GM12878 (cell line): ENCODE measurements around the gene SRC. TPM values are rescaled to one million over a fixed set of nuclear protein-coding genes. Genes with fewer than 3 reads are reported as not detected.

Source experiments
- ATAC-seq: fragments of 200-7000 bp; cut with Tn5 transposase; 3 replicates; pipeline ENCODE4 v1.9.1; 2020; ENCODE audit warnings: mild to moderate bottlenecking, moderate library complexity
- BruUV-seq: library from RNA; stranded (reverse); fragments of 400-500 nt; replicated peaks from 2 replicates; lab custom pipeline; 2021; lab: Mats Ljungman, UMichigan
- CTCF ChIA-PET: fragments of 300-600 bp; sonication (Branson Sonifier 250); formaldehyde crosslinking; extraction: SDS; loops from one replicate; lab custom pipeline; 2021; ENCODE audit warnings: inconsistent platforms; lab: Yijun Ruan, JAX
- POLR2A ChIA-PET: fragments of 350-600 bp; formaldehyde crosslinking; extraction: SDS; loops from one replicate; lab custom pipeline; 2021; ENCODE audit warnings: inconsistent platforms; lab: Charles Lee
- RAD21 ChIA-PET: fragments of 300-600 bp; sonication (Branson Sonifier 250); formaldehyde crosslinking; loops from one replicate; lab custom pipeline; 2023; ENCODE audit warnings: antibody characterized with exemption; ENCODE audit not compliant: unreplicated experiment; lab: Charles Lee
- SMC1A ChIA-PET: fragments of 300-600 bp; sonication (Branson Sonifier 250); formaldehyde crosslinking; loops from one replicate; lab custom pipeline; 2023; ENCODE audit not compliant: unreplicated experiment, uncharacterized antibody; lab: Charles Lee
- DNase-seq: peaks from one replicate; pipeline ENCODE4 v3.0.0-alpha.2; 2011; ENCODE audit warnings: low read depth, low spot score
- FAIRE-seq: peaks from 3 replicates; lab custom pipeline; 2011; peaks lifted over from hg19 to GRCh38; lab: Jason Lieb, UNC
- H2AFZ ChIP-seq: 2 replicates; pipeline ENCODE4 v1.6.0; 2011; ENCODE audit warnings: low read depth, low read length, control low read depth; ENCODE audit not compliant: control insufficient read depth
- H3K27ac ChIP-seq: 2 replicates; pipeline ENCODE4 v1.5.1; 2011; ENCODE audit warnings: control low read depth; ENCODE audit not compliant: control insufficient read depth, insufficient read depth
- H3K27me3 ChIP-seq, 2 experiments: replicated peaks in 1 of 2; 2 replicates each; pipeline versions ENCODE4 v1.6.0 to v1.6.1; 2011; ENCODE audit warnings: low read length in 1 of 2; ENCODE audit not compliant: control insufficient read depth in 2 of 2, insufficient read depth in 2 of 2
- H3K36me3 ChIP-seq, 2 experiments: 2 replicates each; pipeline ENCODE4 v1.5.1; 2011; ENCODE audit warnings: low read length in 1 of 2; ENCODE audit not compliant: control insufficient read depth in 2 of 2, insufficient read depth in 2 of 2
- H3K4me1 ChIP-seq: 2 replicates; pipeline ENCODE4 v1.6.1; 2011; ENCODE audit warnings: mild to moderate bottlenecking, low read length, moderate library complexity, mixed read lengths; ENCODE audit not compliant: control insufficient read depth, insufficient read depth
- H3K4me2 ChIP-seq: 2 replicates; pipeline ENCODE4 v1.6.0; 2011; ENCODE audit warnings: control low read depth; ENCODE audit not compliant: control insufficient read depth, insufficient read depth
- H3K4me3 ChIP-seq: fragments of 200-600 bp; sonication (generic); 2 replicates; pipeline ENCODE4 v1.5.1; 2016
- H3K79me2 ChIP-seq: 2 replicates; pipeline ENCODE4 v1.6.0; 2011; ENCODE audit warnings: low read length; ENCODE audit not compliant: control insufficient read depth, insufficient read depth
- H3K9ac ChIP-seq: 2 replicates; pipeline ENCODE4 v1.8.0; 2011; ENCODE audit warnings: low read length, control low read depth, mixed read lengths; ENCODE audit not compliant: control insufficient read depth, insufficient read depth
- H3K9me3 ChIP-seq: replicated peaks from 3 replicates; pipeline ENCODE4 v1.5.1; 2011; ENCODE audit warnings: mild to moderate bottlenecking, low read length; ENCODE audit not compliant: control insufficient read depth, insufficient read depth
- H4K20me1 ChIP-seq: 2 replicates; pipeline ENCODE4 v1.6.0; 2011; ENCODE audit not compliant: control insufficient read depth, insufficient read depth
- BHLHE40 ChIP-seq, 2 experiments: fragments of 450-650 bp in 1 of 2; IDR thresholded peaks; 2 replicates each; pipeline ENCODE4 v1.6.1; 2011 to 2017; ENCODE audit warnings: low read depth in 2 of 2, borderline replicate concordance in 1 of 2, improper control_type of control experiment in 1 of 2, low read length in 1 of 2, mild to moderate bottlenecking in 1 of 2
- FOXK2 ChIP-seq: fragments of 450-650 bp; IDR thresholded peaks from 2 replicates; pipeline ENCODE4 v1.6.1; 2017; ENCODE audit warnings: mild to moderate bottlenecking, moderate library complexity
- TCF3 ChIP-seq: IDR thresholded peaks from 2 replicates; pipeline ENCODE4 v1.6.1; 2012; ENCODE audit warnings: low read depth, mild to moderate bottlenecking, low read length, borderline replicate concordance; ENCODE audit not compliant: insufficient read depth
- WGBS: methylation state at CpG from one replicate; pipeline ENCODE4 v1.1.6; 2016; ENCODE audit warnings: low lambda C conversion rate; ENCODE audit not compliant: insufficient replicate concordance, insufficient coverage; ENCODE audit errors: missing lambda C conversion rate; 5-methylcytosine and 5-hydroxymethylcytosine counted together
- in situ Hi-C: fragments of 300-500 bp; cut with MboI; formaldehyde crosslinking; loops from 9 replicates; pipeline ENCODE4 v1.14.3; 2018; ENCODE audit warnings: mixed read lengths
- intact Hi-C: fragments of 100-400 bp; cut with micrococcal nuclease; formaldehyde crosslinking; loops from one replicate; pipeline ENCODE4 v1.14.2; 2022; ENCODE audit not compliant: unreplicated experiment
- polyA plus RNA-seq, 11 experiments: library from polyadenylated mRNA; depleted of rRNA in 4 of 11; unstranded in 6 of 11; stranded (reverse) in 5 of 11; fragments of >200 nt; fragmentation: Nextera tagmentation in 4 of 11; fragmentation: Illumina TruSeq in 1 of 11; extraction: Ambion mirVana in 4 of 11; extraction: Trizol in 1 of 11; gene quantifications; 1 replicate in 1 of 11; 2 replicates in 10 of 11; pipeline versions ENCODE4 v1.2.1 to v1.2.3, GENCODE V29; 2011 to 2016; ENCODE audit warnings: inconsistent platforms in 2 of 11, missing spikeins in 2 of 11, low read depth in 1 of 11
- total RNA-seq, 4 experiments: library from RNA; depleted of rRNA in 3 of 4; stranded (reverse); fragments of >200 nt in 3 of 4; fragmentation: Illumina TruSeq in 1 of 4; extraction: Trizol in 1 of 4; gene quantifications; 2 replicates each; pipeline versions ENCODE4 v1.2.1 to v1.2.3, GENCODE V29; 2013 to 2021
- TF ChIP-seq, protein P1 (sequence below): fragments of 450-650 bp; conservative IDR thresholded peaks from 2 replicates; pipeline ENCODE4 v1.6.1; 2017; ENCODE audit warnings: mild to moderate bottlenecking, moderate library complexity

Gene SRC
- total and polyA plus RNA-seq, 10 of the 15 experiments (the other 5 are each of a cell fraction or from before 2014, with no cell fraction given), result 0.60 to 71.3 (median 27.2) TPM

DNA sequence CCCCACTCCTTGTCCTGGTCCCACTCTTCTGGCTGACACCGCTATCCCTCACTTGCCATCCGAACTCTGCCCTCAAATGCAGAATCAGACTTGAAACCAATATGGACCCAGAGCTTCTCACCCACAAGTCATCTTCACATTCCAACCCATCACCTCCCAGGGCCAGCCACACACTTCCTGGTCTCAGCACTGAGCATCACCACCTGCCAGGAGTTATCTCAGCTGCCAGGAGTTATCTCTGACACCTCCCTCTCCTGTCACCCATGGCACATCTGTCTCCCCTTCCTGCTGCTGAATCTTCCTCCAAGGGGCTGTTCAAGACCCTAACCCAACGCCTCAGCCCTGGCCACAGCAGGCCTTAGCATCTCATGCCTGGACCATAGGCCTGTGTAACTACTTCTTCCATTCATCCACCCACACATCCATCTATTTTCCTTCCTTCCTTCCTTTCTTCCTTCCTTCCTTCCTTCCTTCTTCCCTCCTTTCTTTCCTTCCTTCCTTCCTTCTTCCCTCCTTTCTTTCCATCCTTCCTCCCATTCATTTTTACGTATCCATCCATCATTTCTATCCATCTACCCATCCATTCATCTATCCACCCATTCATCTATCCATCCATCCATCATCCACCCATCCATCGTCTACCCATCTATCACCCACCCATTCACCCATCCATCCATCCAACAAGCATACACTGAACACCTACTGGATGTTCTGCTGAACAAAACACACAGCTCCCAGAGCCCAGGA, 100.5 kb downstream of the SRC start:
- intact Hi-C loops, result no loop called here
- FAIRE-seq, result no peak
- Histone ChIP-seq H3K4me3 (no peak overlapping the region), H3K9me3 (no peaks in the 10 kb centered on the region), H4K20me1 (no peaks in the 10 kb centered on the region), H3K36me3 (no peaks in the 10 kb centered on the region), H2AFZ (no peak overlapping the region), H3K79me2 (no peaks in the 10 kb centered on the region)
- in situ Hi-C loops, result no loop called here
- WGBS, result 28% methylated on average over 5 of the region's 5 CpGs
- RAD21 ChIA-PET, result no interaction called here
- no TSS peak for BruUV-seq
- no peak for TF ChIP-seq FOXK2
- no peak for TF ChIP-seq TCF3
- TF ChIP-seq, protein P1, sequence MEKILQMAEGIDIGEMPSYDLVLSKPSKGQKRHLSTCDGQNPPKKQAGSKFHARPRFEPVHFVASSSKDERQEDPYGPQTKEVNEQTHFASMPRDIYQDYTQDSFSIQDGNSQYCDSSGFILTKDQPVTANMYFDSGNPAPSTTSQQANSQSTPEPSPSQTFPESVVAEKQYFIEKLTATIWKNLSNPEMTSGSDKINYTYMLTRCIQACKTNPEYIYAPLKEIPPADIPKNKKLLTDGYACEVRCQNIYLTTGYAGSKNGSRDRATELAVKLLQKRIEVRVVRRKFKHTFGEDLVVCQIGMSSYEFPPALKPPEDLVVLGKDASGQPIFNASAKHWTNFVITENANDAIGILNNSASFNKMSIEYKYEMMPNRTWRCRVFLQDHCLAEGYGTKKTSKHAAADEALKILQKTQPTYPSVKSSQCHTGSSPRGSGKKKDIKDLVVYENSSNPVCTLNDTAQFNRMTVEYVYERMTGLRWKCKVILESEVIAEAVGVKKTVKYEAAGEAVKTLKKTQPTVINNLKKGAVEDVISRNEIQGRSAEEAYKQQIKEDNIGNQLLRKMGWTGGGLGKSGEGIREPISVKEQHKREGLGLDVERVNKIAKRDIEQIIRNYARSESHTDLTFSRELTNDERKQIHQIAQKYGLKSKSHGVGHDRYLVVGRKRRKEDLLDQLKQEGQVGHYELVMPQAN, result no peak
- no peak for TF ChIP-seq BHLHE40 (IDR thresholded peaks at IDR 0.05; ENCODE audit: borderline replicate concordance in 1 of 2, low read depth in 2 of 2, low read length in 1 of 2)
- TF ChIP-seq, all 136 proteins: peak for 0
- no peak for ATAC-seq
- no peak overlapping the region for H3K27ac ChIP-seq
- no peak for DNase-seq
- CTCF ChIA-PET, result no interaction called here
- no peaks in the 10 kb centered on the region for H3K4me1 ChIP-seq
- no peak overlapping the region for H3K9ac ChIP-seq
- H3K27me3 ChIP-seq, result peaks cover 0 to 1% of the 10 kb centered on the region in 2 experiments; a peak in 2 of 4 replicates
- POLR2A ChIA-PET, result no interaction called here
- H3K4me2 ChIP-seq, result no peak overlapping the region
- SMC1A ChIA-PET, result no interaction called here
